Psoas muscle (tissue), 8 donors: Measurements from ENCODE around the gene SPTBN4. TPM values are rescaled to one million over a fixed set of nuclear protein-coding genes. Genes with fewer than 3 reads are reported as not detected.

ENCODE experiments used
- ATAC-seq, 4 donors: fragments of 200-7000 bp; cut with Tn5 transposase; one replicate each; pipeline ENCODE4 v1.9.1; 2020; ENCODE audit warnings: moderate library complexity in 3 of 4, mild to moderate bottlenecking in 2 of 4
- DNase-seq, 2 donors: peaks; one replicate each; pipeline ENCODE4 v3.0.0-alpha.2; 2020
- H3K27ac ChIP-seq: fragments of 200-600 bp; one replicate; pipeline ENCODE4 v1.8.0; 2022
- H3K27me3 ChIP-seq, 3 donors: fragments of 200-600 bp in 1 of 3; one replicate each; pipeline versions ENCODE4 v1.6.1 to v1.8.0; 2013 to 2022; ENCODE audit warnings: low read length in 2 of 3, mild to moderate bottlenecking in 2 of 3, moderate library complexity in 1 of 3; ENCODE audit not compliant: insufficient read depth in 3 of 3
- H3K36me3 ChIP-seq, 2 donors: fragments of 200-600 bp in 1 of 2; one replicate each; pipeline versions ENCODE4 v1.6.1 to v1.8.0; 2013 to 2022; ENCODE audit warnings: low read depth in 1 of 2, mild to moderate bottlenecking in 1 of 2, moderate library complexity in 1 of 2; ENCODE audit not compliant: insufficient read depth in 1 of 2
- H3K4me1 ChIP-seq: fragments of 200-600 bp; one replicate; pipeline ENCODE4 v1.8.0; 2022
- H3K4me3 ChIP-seq: fragments of 200-600 bp; one replicate; pipeline ENCODE4 v1.8.0; 2022; ENCODE audit warnings: mild to moderate bottlenecking
- H3K9me3 ChIP-seq: fragments of 200-600 bp; one replicate; pipeline ENCODE4 v1.8.0; 2022
- CTCF ChIP-seq: fragments of 200-600 bp; IDR thresholded peaks from one replicate; pipeline ENCODE4 v1.8.0; 2022; ENCODE audit warnings: antibody characterized with exemption
- WGBS, 3 donors: extraction: QIAGEN DNeasy Blood & Tissue Kit; methylation state at CpG; one replicate each; pipeline versions ENCODE4 v1.1.6 to v1.1.7; 2013; 5-methylcytosine and 5-hydroxymethylcytosine counted together
- intact Hi-C, 2 donors: fragments of 100-400 bp; cut with DNase I; formaldehyde crosslinking; loops; one replicate each; pipeline versions ENCODE4 v1.11.0 to v1.14.2; 2022
- polyA plus RNA-seq, 3 donors: library from polyadenylated mRNA; stranded (reverse); fragments of 200-250 nt; gene quantifications; one replicate each; pipeline ENCODE4 v1.2.3, GENCODE V29; 2013
- total RNA-seq, 4 donors: library from RNA; stranded (reverse); fragmentation: NEBNext Ultra II Directional in 2 of 4; extraction: Animal tissue kit (Norgen Biotek cat#: 25700) in 2 of 4; gene quantifications; one replicate each; pipeline versions ENCODE4 v1.2.1 to v1.2.4, GENCODE V29; 2021 to 2023
- donor health status: healthy with polysubstance abuse.
- donor health status: DM: no; HTN: no; CAD: no; lungs with moderate emphysema.
- donor health status: Bipolar disorder and iron deficiency.
- donor health status: healthy.
- donor health status: DM: yes; HTN: yes; CAD: no.
- donor health status: DM: no; HTN: no; CAD: no.
- donor health status: DM: no; HTN: no; CAD: no.
- donor health status: DM: yes; HTN: yes; CAD: no.

The SPTBN4 gene
- total and polyA plus RNA-seq, 7 donors: 0.66 to 4.7 (median 2.8) TPM

GRCh38 chr19:40580619-40581018 lies 113.8 kb downstream of the SPTBN4 start:
- DNase-seq (no peak), ATAC-seq (no peak)
- Histone ChIP-seq H3K27me3 (no peaks in the 10 kb centered on the region), H3K36me3 (peaks cover 0 to 46% of the 10 kb centered on the region in 2 donors), H3K9me3 (no peaks in the 10 kb centered on the region), H3K27ac (no peak overlapping the region), H3K4me3 (no peak overlapping the region), H3K4me1 (no peaks in the 10 kb centered on the region)
- WGBS, 3 donors: 96% methylated on average over 13 of the region's 13 CpGs
- no peak for TF ChIP-seq CTCF
- intact Hi-C loops: loop anchor here in 1 of 2 donors (10.0 kb wide), 1 partner anchor 106 kb away; no protein-coding TSS in a partner anchor

DNA sequence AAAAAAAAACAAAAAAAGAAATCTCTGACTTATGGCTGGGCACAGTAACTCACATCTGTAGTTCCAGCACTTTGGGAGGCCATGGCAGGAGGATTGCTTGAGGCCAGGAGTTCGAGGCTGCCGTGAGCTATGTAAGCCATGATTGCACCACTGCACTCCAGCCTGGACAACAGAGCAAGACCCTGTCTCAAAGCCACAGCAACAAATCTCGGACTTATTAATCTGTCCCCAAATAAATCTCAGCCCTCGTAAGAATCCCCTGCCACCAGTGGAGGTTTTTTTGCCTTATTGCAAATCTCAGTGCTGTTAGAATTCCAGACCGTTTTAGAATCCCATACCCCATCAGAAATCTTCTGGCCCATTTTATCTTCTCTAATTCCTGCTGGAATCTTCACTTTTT lies 114.7 kb downstream of the SPTBN4 start:
- H3K36me3 ChIP-seq: peaks cover 0 to 46% of the 10 kb centered on the region in 2 donors

DNA sequence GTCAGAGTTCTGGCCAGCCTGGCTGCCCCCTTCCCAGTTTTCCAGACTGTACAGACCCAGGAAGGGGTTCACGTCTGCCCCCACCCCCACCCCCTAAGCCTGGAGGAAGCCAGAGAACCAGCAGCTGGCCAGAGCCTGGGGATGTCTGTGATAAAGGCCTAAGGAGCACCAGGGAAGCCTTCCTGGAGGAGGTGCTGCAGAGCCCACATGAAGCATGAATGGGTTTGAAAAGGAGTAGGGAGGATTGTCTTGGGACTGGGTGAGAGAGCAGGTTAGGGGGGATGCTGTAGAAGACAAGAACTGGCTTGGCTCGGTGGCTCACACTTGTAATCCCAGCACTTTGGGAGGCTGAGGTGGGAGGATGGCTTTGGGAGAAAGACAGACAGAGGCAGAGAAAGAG lies 115.7 kb downstream of the SPTBN4 start:
- peaks cover 0 to 48% of the 10 kb centered on the region in 2 donors for H3K36me3 ChIP-seq
- DNase-seq: no peak

More for the DNA sequence above, 114.7 kb downstream of the SPTBN4 start:
- Histone ChIP-seq H3K9me3 (no peaks in the 10 kb centered on the region), H3K4me3 (no peak overlapping the region), H3K27ac (no peak overlapping the region), H3K4me1 (no peaks in the 10 kb centered on the region), H3K27me3 (no peaks in the 10 kb centered on the region)
- DNase-seq: no peak
- intact Hi-C loops: loop anchor here in 1 of 2 donors (10.0 kb wide), 1 partner anchor 107 kb away; no protein-coding TSS in a partner anchor
- 97% methylated on average over 5 of the region's 5 CpGs for WGBS, 3 donors
- no peak for TF ChIP-seq CTCF
- no peak for ATAC-seq

GRCh38 chr19:40583283-40583682 lies 116.5 kb downstream of the SPTBN4 start:
- Histone ChIP-seq H3K27ac (no peak overlapping the region), H3K4me3 (no peak overlapping the region), H3K36me3 (peaks cover 0 to 52% of the 10 kb centered on the region in 2 donors), H3K4me1 (no peaks in the 10 kb centered on the region), H3K27me3 (no peaks in the 10 kb centered on the region), H3K9me3 (no peaks in the 10 kb centered on the region)
- intact Hi-C loops: loop anchor here in 1 of 2 donors (10.0 kb wide), 1 partner anchor 108 kb away; no protein-coding TSS in a partner anchor
- WGBS, 3 donors: 78 to 86% (median 81%) methylated on average over 11 to 14 of the region's 14 CpGs
- no peak for TF ChIP-seq CTCF
- ATAC-seq (no peak), DNase-seq (no peak)

More for the DNA sequence above, 115.7 kb downstream of the SPTBN4 start:
- TF ChIP-seq CTCF: no peak
- ATAC-seq: no peak
- Histone ChIP-seq H3K4me1 (no peaks in the 10 kb centered on the region), H3K27me3 (no peaks in the 10 kb centered on the region), H3K4me3 (no peak overlapping the region), H3K9me3 (no peaks in the 10 kb centered on the region), H3K27ac (no peak overlapping the region)
- intact Hi-C loops: loop anchor here in 1 of 2 donors (10.0 kb wide), 1 partner anchor 108 kb away; no protein-coding TSS in a partner anchor
- 85 to 93% (median 92%) methylated on average over 2 of the region's 2 CpGs for WGBS, 3 donors

- TF ChIP-seq CTCF: no peak
- H3K4me1 ChIP-seq: no peaks in the 10 kb centered on the region
- WGBS, 3 donors: 84 to 91% (median 86%) methylated on average over 5 of the region's 5 CpGs
- H3K27me3 ChIP-seq: no peaks in the 10 kb centered on the region
- no peak for DNase-seq
- no peak for ATAC-seq
- H3K36me3 ChIP-seq: peaks cover 0 to 52% of the 10 kb centered on the region in 2 donors
- no peak overlapping the region for H3K4me3 ChIP-seq
- H3K27ac ChIP-seq: no peak overlapping the region
- H3K9me3 ChIP-seq: no peaks in the 10 kb centered on the region
- intact Hi-C loops: loop anchor here in 1 of 2 donors (10.0 kb wide), 1 partner anchor 109 kb away; no protein-coding TSS in a partner anchor
Measured at GRCh38 chr19:40584007-40584406, 117.2 kb downstream of the SPTBN4 start.
